ENCODE data around the gene ATP2A1. TPM values are rescaled to one million over a fixed set of nuclear protein-coding genes. Genes with fewer than 3 reads are reported as not detected.
"Not testable (repeated sequence)": the region's sequence is repeated elsewhere in the genome, so short reads cannot be mapped to it uniquely, and the experiment has no call there.

ATP2A1 gene
- total RNA-seq, 1 experiment from 2014 or later, result 3.0 TPM

DNA sequence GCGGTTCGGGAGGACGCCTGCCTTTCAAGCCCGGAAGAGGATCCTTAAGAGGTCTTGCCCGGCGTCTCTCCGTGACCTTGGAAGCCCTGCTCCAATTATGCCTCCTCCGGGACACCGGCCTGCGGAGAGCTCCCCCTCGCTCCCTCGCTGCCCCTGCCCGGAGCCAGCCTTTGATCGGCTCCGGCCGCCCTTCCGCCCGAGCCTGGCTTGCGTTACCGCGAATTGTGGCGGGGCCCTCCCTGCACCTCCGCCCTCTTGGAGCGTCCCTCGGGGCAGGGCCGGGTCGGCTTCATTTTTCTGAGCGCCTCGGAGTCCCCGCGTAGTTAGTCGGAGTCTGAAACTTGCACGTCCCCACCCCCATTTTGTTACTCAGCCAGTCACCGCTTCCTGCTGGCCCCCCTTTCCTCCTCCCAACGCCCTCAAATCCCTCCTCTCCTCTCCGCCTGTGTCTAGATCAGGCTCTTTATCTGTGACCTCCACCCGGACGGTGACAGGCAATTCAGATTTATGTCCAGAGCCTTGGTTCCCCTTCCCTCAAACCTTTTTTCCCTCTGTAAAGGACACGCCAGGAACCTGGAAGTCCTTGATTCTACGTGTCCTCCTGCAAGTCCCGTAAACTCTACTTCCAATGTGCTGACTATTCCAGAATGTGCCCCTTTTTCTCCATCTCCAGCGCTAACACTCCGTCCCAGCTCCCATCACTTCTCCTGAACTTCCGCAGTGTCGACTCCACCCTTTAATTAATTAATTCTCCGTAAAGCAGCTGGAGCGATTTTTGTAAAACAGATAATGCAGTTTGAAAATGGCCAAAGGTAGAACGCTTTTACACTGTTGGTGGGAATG lies 47.3 kb downstream of the ATP2A1 start:
- ChIA-PET CTCF (no interaction called here), POLR2A (ENCODE audit: low non-redundant PET) (no interaction called here)
- BruUV-seq (replicated peaks), result TSS peak; percentile 87

DNA sequence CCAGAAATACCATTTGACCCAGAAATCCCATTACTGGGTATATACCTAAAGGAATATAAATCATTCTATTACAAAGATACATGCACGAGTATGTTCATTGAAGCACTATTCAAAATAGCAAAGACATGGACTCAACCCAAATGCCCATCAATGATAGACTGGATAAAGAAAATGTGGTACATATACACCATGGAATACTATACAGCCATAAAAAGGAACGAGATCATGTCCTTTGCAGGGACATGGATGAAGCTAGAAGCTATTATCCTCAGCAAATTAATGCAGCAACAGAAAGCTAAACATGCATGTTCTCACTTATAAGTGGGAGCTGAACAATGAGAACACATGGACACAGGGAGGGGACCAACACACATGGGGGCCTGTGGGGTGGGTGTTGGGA lies 48.0 kb downstream of the ATP2A1 start:
- H3K4me1 ChIP-seq (ENCODE audit: insufficient read depth, low read length, poor library complexity, severe bottlenecking); BruUV-seq (replicated peaks); H3K9me3 ChIP-seq (ENCODE audit: low read depth, low read length, poor library complexity, severe bottlenecking); POLR2A ChIA-PET (ENCODE audit: low non-redundant PET); H3K27me3 ChIP-seq (replicated peaks; ENCODE audit: insufficient read depth, low read depth, low read length, poor library complexity); H3K36me3 ChIP-seq (ENCODE audit: insufficient read depth, low read length, poor library complexity, severe bottlenecking); DNase-seq (ENCODE audit: low spot score); H3K4me3 ChIP-seq (ENCODE audit: low read depth, low read length, poor library complexity, severe bottlenecking); H3K27ac ChIP-seq (ENCODE audit: low read depth, low read length, poor library complexity, severe bottlenecking); CTCF ChIA-PET: not testable (repeated sequence)
- intact Hi-C loops (cut with micrococcal nuclease; ENCODE audit: unreplicated experiment), result loop anchor here (10.0 kb wide), 1 partner anchor 51 kb away; the partner anchor contains the start of gene ATP2A1

More for the DNA sequence above, 47.3 kb downstream of the ATP2A1 start:
- intact Hi-C loops (cut with micrococcal nuclease; ENCODE audit: unreplicated experiment), result loop anchor here (10.0 kb wide), 1 partner anchor 51 kb away; the partner anchor contains the start of gene ATP2A1
- H3K27ac ChIP-seq (ENCODE audit: low read depth, low read length, poor library complexity, severe bottlenecking), result peak overlapping the region; percentile 97
- TF ChIP-seq, protein P1, sequence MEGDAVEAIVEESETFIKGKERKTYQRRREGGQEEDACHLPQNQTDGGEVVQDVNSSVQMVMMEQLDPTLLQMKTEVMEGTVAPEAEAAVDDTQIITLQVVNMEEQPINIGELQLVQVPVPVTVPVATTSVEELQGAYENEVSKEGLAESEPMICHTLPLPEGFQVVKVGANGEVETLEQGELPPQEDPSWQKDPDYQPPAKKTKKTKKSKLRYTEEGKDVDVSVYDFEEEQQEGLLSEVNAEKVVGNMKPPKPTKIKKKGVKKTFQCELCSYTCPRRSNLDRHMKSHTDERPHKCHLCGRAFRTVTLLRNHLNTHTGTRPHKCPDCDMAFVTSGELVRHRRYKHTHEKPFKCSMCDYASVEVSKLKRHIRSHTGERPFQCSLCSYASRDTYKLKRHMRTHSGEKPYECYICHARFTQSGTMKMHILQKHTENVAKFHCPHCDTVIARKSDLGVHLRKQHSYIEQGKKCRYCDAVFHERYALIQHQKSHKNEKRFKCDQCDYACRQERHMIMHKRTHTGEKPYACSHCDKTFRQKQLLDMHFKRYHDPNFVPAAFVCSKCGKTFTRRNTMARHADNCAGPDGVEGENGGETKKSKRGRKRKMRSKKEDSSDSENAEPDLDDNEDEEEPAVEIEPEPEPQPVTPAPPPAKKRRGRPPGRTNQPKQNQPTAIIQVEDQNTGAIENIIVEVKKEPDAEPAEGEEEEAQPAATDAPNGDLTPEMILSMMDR (conservative IDR thresholded peaks at IDR 0.05; ENCODE audit: low read depth, low read length), result no peak
- TF ChIP-seq EZH2 (IDR thresholded peaks at IDR 0.05; ENCODE audit: borderline replicate concordance, low read depth, low read length, poor library complexity, severe bottlenecking), result no peak
- H3K4me1 ChIP-seq (ENCODE audit: insufficient read depth, low read length, poor library complexity, severe bottlenecking), result peaks cover 3% of the 10 kb centered on the region
- H3K27me3 ChIP-seq (replicated peaks; ENCODE audit: insufficient read depth, low read depth, low read length, poor library complexity), result no peaks in the 10 kb centered on the region
- peak overlapping the region; percentile 96 for H3K4me3 ChIP-seq (ENCODE audit: low read depth, low read length, poor library complexity, severe bottlenecking)
- DNase-seq (ENCODE audit: low spot score), result peak; percentile 79
- H3K36me3 ChIP-seq (ENCODE audit: insufficient read depth, low read length, poor library complexity, severe bottlenecking), result no peaks in the 10 kb centered on the region
- H3K9me3 ChIP-seq (ENCODE audit: low read depth, low read length, poor library complexity, severe bottlenecking), result no peaks in the 10 kb centered on the region

DNA sequence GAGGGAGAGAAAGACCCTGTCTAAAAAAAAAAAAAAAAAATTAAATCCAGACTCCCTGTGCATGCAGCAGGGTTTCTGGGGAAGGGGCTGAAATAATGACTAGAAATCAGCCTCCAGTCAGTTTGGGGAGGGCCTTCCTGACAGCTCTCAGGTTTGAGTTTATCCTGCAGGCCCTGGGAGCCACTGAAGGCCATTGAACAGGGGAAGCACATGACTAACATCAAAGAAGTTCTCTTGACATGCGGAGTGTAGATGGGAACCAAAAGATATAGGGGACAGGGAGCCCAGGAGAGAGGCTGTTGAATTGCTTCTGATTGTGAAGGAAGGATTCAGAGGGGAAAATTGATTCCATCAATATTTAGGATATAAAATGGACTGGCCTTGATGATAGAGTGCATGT lies 49.5 kb downstream of the ATP2A1 start:
- no peaks in the 10 kb centered on the region for H3K9me3 ChIP-seq (ENCODE audit: low read depth, low read length, poor library complexity, severe bottlenecking)
- BruUV-seq (replicated peaks), result no TSS peak
- H3K4me3 ChIP-seq (ENCODE audit: low read depth, low read length, poor library complexity, severe bottlenecking), result no peak overlapping the region
- TF ChIP-seq, protein P1 (conservative IDR thresholded peaks at IDR 0.05; ENCODE audit: low read depth, low read length), result no peak
- TF ChIP-seq EZH2 (IDR thresholded peaks at IDR 0.05; ENCODE audit: borderline replicate concordance, low read depth, low read length, poor library complexity, severe bottlenecking), result no peak
- no peak overlapping the region for H3K27ac ChIP-seq (ENCODE audit: low read depth, low read length, poor library complexity, severe bottlenecking)
- H3K27me3 ChIP-seq (replicated peaks; ENCODE audit: insufficient read depth, low read depth, low read length, poor library complexity), result no peaks in the 10 kb centered on the region
- intact Hi-C loops (cut with micrococcal nuclease; ENCODE audit: unreplicated experiment), result loop anchor here (10.0 kb wide), 1 partner anchor 53 kb away; the partner anchor contains the start of gene ATP2A1
- no peak for DNase-seq (ENCODE audit: low spot score)
- ChIA-PET POLR2A (ENCODE audit: low non-redundant PET) (interaction anchor here (0.6 kb wide), 1 partner anchor 14 kb away, joined by 5 read pairs; no protein-coding TSS in a partner anchor), CTCF (no interaction called here)
- H3K36me3 ChIP-seq (ENCODE audit: insufficient read depth, low read length, poor library complexity, severe bottlenecking), result no peaks in the 10 kb centered on the region
- H3K4me1 ChIP-seq (ENCODE audit: insufficient read depth, low read length, poor library complexity, severe bottlenecking), result peaks cover 7% of the 10 kb centered on the region

Measured in A673 (cell line).